IMR-90 (cell line): ENCODE measurements around the gene TSPAN17.
A peak's percentile ranks its signal among the peaks of the same experiment; 100 is the strongest.

ENCODE experiments used
- CEBPB ChIP-seq: IDR thresholded peaks from 2 replicates; pipeline ENCODE4 v1.6.1; 2012; ENCODE audit warnings: low read depth, low read length, improper control_type of control experiment
- CTCF ChIP-seq: conservative IDR thresholded peaks from 2 replicates; pipeline ENCODE4 v1.5.1; 2012; ENCODE audit warnings: mild to moderate bottlenecking, low read depth, low read length, improper control_type of control experiment
- POLR2A ChIP-seq: IDR thresholded peaks from 2 replicates; pipeline ENCODE4 v1.6.1; 2012; ENCODE audit warnings: mild to moderate bottlenecking, low read depth, low read length

- TF ChIP-seq POLR2A (no peak), CTCF (peak; percentile 72), CEBPB (no peak)
These were observed 28.1 kb upstream of the TSPAN17 start for GRCh38 chr5:176619203-176619568.
